Measurements from ENCODE around the gene ZNF74.
"Not testable (repeated sequence)": the region's sequence is repeated elsewhere in the genome, so short reads cannot be mapped to it uniquely, and the experiment has no call there.

ZNF74 gene

GRCh38 chr22:20376281-20376680 is 17.7 kb upstream of the ZNF74 start:
- DNase-seq (ENCODE audit: low spot score): not testable (repeated sequence)

GRCh38 chr22:20376983-20377382 is 17.0 kb upstream of the ZNF74 start:
- DNase-seq (ENCODE audit: low spot score): not testable (repeated sequence)

- no peak for DNase-seq (ENCODE audit: low spot score)
These were observed 15.8 kb upstream of the ZNF74 start for GRCh38 chr22:20378110-20378509.

- not testable (repeated sequence) for DNase-seq (ENCODE audit: low spot score)
These were observed 15.3 kb upstream of the ZNF74 start for GRCh38 chr22:20378684-20379083.

GRCh38 chr22:20380486-20380885 is 13.5 kb upstream of the ZNF74 start:
- DNase-seq (ENCODE audit: low spot score): no peak

- no peak for DNase-seq (ENCODE audit: low spot score)
These were observed 10.4 kb upstream of the ZNF74 start for GRCh38 chr22:20383538-20383937.

- no peak for DNase-seq (ENCODE audit: low spot score)
These were observed 9.8 kb upstream of the ZNF74 start for GRCh38 chr22:20384171-20384570.

- DNase-seq (ENCODE audit: low spot score): no peak
These were observed 9.1 kb upstream of the ZNF74 start for GRCh38 chr22:20384865-20385264.

- no peak for DNase-seq (ENCODE audit: low spot score)
These were observed 7.6 kb upstream of the ZNF74 start for GRCh38 chr22:20386336-20386735.

GRCh38 chr22:20386972-20387371 is 7.0 kb upstream of the ZNF74 start:
- no peak for DNase-seq (ENCODE audit: low spot score)

- no peak for DNase-seq (ENCODE audit: low spot score)
These were observed 5.8 kb upstream of the ZNF74 start for GRCh38 chr22:20388200-20388599.

GRCh38 chr22:20389288-20389687 is 4.7 kb upstream of the ZNF74 start:
- DNase-seq (ENCODE audit: low spot score): no peak

GRCh38 chr22:20390394-20390907 is 3.5 kb upstream of the ZNF74 start:
- DNase-seq (ENCODE audit: low spot score): no peak

- no peak for DNase-seq (ENCODE audit: low spot score)
These were observed 2.7 kb upstream of the ZNF74 start for GRCh38 chr22:20391222-20391621.

- DNase-seq (ENCODE audit: low spot score): not testable (repeated sequence)
These were observed 1.5 kb upstream of the ZNF74 start for GRCh38 chr22:20392365-20392881.

GRCh38 chr22:20392983-20393704 is 807 bp upstream of the ZNF74 start:
- no peak for DNase-seq (ENCODE audit: low spot score)

- no peak for DNase-seq (ENCODE audit: low spot score)
These were observed 1.4 kb downstream of the ZNF74 start for GRCh38 chr22:20395181-20395906.

GRCh38 chr22:20395907-20396287 is 1.9 kb downstream of the ZNF74 start:
- no peak for DNase-seq (ENCODE audit: low spot score)

- DNase-seq (ENCODE audit: low spot score): no peak
These were observed 2.7 kb downstream of the ZNF74 start for GRCh38 chr22:20396639-20397038.

- DNase-seq (ENCODE audit: low spot score): no peak
These were observed 3.5 kb downstream of the ZNF74 start for GRCh38 chr22:20397498-20397897.

GRCh38 chr22:20398420-20398819 is 4.5 kb downstream of the ZNF74 start:
- DNase-seq (ENCODE audit: low spot score): no peak

GRCh38 chr22:20399866-20400605 is 6.1 kb downstream of the ZNF74 start:
- no peak for DNase-seq (ENCODE audit: low spot score)

Measured in NAMALWA (cell line).